ENCODE results near the gene ROPN1.
"Not testable (repeated sequence)": the region's sequence is repeated elsewhere in the genome, so short reads cannot be mapped to it uniquely, and the experiment has no call there.

The ROPN1 gene

GRCh38 chr3:123993818-123994217 lies 1.9 kb upstream of the ROPN1 start:
- no peak for DNase-seq (ENCODE audit: low spot score)

GRCh38 chr3:123986427-123986826 lies 5.5 kb downstream of the ROPN1 start:
- no peak for DNase-seq (ENCODE audit: low spot score)

GRCh38 chr3:123984957-123985356 lies 7.0 kb downstream of the ROPN1 start:
- no peak for DNase-seq (ENCODE audit: low spot score)

DNA sequence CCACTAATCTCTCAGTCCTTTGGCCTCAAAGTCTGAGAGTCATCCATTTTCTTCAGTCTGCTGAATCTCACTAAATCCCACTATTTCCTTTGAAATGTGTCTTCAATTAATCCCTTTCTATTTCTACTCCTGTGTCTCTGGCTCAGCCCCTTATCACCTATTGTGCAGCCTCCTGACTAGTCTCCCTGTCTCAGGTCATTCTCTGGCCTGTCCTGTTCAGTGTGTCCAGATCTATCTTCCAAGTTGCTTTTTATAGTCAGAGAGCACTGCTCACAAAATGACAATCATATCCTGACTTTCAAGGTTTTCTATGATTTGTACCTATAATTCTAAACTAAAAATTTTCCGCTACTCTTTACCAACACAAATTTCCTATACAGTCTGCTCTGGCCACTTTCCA lies 7.6 kb downstream of the ROPN1 start:
- DNase-seq (ENCODE audit: low spot score), result no peak

DNA sequence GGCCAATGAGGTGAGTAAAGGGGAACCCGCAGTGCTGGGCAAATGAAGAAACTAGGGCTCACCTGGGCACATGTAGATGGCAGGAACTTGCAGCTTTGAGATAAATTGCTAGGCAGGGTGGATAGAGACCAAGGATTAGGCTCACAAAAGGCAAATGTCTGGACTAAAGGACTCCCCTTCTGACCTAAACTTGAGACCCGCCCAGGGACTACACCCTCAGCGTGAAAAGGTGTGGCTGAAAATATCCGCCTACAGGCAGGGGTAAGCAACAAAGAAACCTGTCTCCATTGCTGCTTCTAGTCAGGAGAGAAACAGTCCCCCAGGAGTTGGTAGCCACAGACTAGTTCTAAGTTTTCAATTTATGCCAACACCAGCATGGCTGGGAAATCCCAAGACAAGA lies 10.6 kb downstream of the ROPN1 start:
- not testable (repeated sequence) for DNase-seq (ENCODE audit: low spot score)

GRCh38 chr3:123980539-123980938 lies 11.4 kb downstream of the ROPN1 start:
- no peak for DNase-seq (ENCODE audit: low spot score)

GRCh38 chr3:123979525-123980501 lies 12.1 kb downstream of the ROPN1 start:
- peak; percentile 67 for DNase-seq (ENCODE audit: low spot score)

DNA sequence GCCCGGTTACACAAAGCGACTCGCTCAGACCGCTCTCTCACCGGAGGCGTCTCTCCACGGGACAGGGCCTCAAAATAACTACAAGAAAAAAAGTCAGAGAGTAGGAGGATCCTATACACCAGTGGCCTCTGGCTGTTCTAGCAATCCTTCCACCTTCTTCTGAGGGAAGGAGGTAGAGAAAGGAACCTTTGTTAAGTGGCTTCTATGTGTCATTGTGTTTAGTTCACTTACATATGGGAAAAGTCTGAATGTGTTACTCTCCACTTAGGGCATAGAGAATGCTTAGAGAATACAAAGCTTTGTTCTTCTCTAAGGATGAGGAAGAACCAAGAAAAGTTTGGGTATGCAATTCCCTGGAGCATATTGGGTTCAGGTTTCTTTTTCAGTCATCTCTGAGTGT lies 15.0 kb downstream of the ROPN1 start:
- not testable (repeated sequence) for DNase-seq (ENCODE audit: low spot score)

- DNase-seq (ENCODE audit: low spot score), result not testable (repeated sequence)
These were observed 15.6 kb downstream of the ROPN1 start for GRCh38 chr3:123976181-123976898.

- DNase-seq (ENCODE audit: low spot score), result not testable (repeated sequence)
These were observed 16.9 kb downstream of the ROPN1 start for GRCh38 chr3:123975030-123975429.

GRCh38 chr3:123971406-123971805 lies 20.5 kb downstream of the ROPN1 start:
- DNase-seq (ENCODE audit: low spot score), result no peak

- DNase-seq (ENCODE audit: low spot score), result not testable (repeated sequence)
These were observed 24.7 kb downstream of the ROPN1 start for GRCh38 chr3:123967260-123967659.

DNA sequence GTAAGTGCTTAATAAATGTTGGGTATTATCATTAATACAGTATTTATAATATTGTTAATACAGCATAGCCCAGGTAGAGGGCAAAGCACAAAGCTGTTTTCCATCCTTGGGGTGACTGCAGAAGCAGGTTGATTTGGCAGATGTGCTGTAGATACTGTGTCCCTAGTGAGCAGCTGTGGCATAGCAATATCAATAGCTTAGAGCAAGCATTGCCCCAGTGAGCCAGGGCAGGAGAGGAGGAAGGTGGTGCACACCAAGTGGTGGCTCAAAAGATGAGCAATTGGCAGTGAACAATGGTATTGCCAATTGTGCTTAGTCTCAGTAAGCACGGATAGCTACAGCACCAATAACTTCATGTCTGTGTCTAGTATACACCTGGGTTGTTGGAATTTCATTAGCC lies 25.1 kb downstream of the ROPN1 start:
- DNase-seq (ENCODE audit: low spot score), result not testable (repeated sequence)

GRCh38 chr3:123964793-123965192 lies 27.1 kb downstream of the ROPN1 start:
- DNase-seq (ENCODE audit: low spot score), result not testable (repeated sequence)

GRCh38 chr3:123961508-123961856 lies 30.4 kb downstream of the ROPN1 start:
- no peak for DNase-seq (ENCODE audit: low spot score)

- DNase-seq (ENCODE audit: low spot score), result peak; percentile 92
These were observed 31.0 kb downstream of the ROPN1 start, which contains the start of gene CCDC14 for GRCh38 chr3:123960781-123961507. Gene CCDC14 (minus strand): TSS chr3:123961229. CDS start chr3:123961173, 56 bp downstream.

DNA sequence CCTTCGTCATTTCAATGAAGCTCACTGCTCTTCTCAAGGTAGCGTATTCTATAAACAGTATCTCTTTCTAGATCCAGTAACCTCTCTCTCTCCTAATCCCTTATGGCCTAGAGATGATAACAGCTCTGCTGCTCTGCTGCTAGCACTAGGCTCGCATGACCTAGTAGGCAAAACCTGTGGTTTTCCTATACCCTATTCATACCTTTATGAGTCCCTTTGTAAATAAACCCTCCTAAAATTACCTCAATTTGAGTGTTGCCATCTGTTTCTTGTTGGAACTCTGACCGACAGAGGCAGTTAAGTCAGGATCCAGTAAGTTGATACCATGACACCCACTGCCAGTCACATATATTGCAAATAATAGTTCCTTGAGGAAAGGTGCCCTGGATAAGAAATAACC lies 38.2 kb downstream of the ROPN1 start:
- DNase-seq (ENCODE audit: low spot score), result no peak

DNA sequence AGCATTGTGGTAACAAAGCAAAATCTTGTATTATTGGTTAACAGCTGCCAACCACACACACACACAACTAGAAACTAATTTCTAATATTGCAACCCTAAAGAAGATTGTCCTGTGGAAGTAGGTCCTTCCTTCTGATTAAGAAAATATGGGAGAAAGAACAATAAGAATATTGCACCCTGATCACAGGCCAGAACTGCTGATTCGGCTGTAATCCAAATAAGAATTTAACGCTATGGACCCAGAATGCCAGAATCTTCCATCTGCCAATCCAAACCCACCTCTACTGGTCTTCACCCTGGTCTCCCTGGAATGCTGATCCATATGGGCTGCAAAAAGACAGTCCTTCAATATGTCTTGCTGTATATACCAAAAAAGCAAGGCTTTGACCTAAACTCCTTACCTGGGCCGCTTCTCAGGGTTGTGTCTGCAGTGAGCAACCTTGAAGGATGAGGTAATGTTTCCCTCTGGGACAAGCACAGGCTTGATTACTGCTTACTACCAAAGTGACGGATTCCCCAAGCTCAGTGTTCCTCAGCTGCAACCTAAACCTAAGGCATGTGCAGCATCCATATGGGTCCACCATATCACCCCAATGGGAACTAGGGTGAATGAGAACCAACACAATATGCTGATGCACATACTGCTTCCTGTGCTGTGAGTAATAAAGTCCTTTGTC lies 38.9 kb downstream of the ROPN1 start:
- DNase-seq (ENCODE audit: low spot score), result no peak

GRCh38 chr3:123951522-123952447 lies 40.1 kb downstream of the ROPN1 start:
- no peak for DNase-seq (ENCODE audit: low spot score)

DNA sequence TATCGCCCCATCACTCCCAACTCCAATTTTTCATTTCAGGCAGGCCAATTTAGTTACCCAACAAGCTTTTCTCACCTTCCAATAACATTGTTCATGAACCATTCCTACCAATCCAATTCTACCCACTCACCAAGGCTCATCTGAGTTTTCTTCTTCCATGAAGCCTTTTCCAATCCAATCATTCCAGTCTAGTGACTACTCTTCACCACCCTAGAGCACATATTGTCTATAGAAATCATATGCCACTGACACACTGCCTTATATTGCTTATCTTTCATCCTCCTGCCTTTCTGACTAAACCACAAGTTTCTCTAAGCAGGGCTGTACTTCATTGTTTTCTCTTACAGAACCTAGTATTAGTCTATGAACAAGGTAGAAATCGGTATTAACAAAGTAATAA lies 42.3 kb downstream of the ROPN1 start:
- no peak for DNase-seq (ENCODE audit: low spot score)

GRCh38 chr3:123948449-123948848 lies 43.5 kb downstream of the ROPN1 start:
- no peak for DNase-seq (ENCODE audit: low spot score)
